DOHH2 (cell line): ENCODE data around the gene ACSM4.

ENCODE experiments used
- EZH2phosphoT487 ChIP-seq: fragments of 200-600 bp; sonication (generic); IDR thresholded peaks from 2 replicates; pipeline ENCODE4 v1.6.1; 2017; ENCODE audit warnings: borderline replicate concordance, mild to moderate bottlenecking, antibody characterized with exemption, low read length, moderate library complexity, mixed read lengths
- TF ChIP-seq, protein P1 (sequence below): fragments of 200-600 bp; sonication (generic); IDR thresholded peaks from one replicate; pipeline ENCODE4 v1.5.1; 2014; ENCODE audit warnings: antibody characterized with exemption, mild to moderate bottlenecking, low read depth, low read length; ENCODE audit not compliant: poor library complexity, severe bottlenecking

DNA sequence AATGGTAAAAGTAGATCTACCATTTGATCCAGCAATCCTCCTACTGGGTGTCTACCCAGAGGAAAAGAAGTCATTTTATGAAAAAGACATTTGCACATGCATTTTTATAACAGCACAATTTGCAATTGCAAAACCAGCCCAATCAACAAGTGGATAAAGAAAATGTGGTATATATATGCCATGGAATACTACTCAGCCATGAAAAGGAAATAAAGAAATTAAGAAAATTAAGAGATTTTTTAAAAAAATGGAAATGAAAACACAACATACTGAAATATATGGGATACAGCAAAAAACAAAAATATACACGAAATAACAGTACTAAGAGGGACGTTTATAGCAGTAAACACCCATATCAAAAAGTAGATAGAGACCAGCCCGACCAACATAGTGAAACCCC, 58.9 kb downstream of the ACSM4 start:
- TF ChIP-seq, protein P1, sequence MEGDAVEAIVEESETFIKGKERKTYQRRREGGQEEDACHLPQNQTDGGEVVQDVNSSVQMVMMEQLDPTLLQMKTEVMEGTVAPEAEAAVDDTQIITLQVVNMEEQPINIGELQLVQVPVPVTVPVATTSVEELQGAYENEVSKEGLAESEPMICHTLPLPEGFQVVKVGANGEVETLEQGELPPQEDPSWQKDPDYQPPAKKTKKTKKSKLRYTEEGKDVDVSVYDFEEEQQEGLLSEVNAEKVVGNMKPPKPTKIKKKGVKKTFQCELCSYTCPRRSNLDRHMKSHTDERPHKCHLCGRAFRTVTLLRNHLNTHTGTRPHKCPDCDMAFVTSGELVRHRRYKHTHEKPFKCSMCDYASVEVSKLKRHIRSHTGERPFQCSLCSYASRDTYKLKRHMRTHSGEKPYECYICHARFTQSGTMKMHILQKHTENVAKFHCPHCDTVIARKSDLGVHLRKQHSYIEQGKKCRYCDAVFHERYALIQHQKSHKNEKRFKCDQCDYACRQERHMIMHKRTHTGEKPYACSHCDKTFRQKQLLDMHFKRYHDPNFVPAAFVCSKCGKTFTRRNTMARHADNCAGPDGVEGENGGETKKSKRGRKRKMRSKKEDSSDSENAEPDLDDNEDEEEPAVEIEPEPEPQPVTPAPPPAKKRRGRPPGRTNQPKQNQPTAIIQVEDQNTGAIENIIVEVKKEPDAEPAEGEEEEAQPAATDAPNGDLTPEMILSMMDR, result no peak
- no peak for TF ChIP-seq EZH2phosphoT487
